ENCODE data around the gene LATS1. TPM values are rescaled to one million over a fixed set of nuclear protein-coding genes. Genes with fewer than 3 reads are reported as not detected.

Gene LATS1
- total and polyA plus RNA-seq, 8 donors = 25.6 to 34.1 (median 32.6) TPM

DNA sequence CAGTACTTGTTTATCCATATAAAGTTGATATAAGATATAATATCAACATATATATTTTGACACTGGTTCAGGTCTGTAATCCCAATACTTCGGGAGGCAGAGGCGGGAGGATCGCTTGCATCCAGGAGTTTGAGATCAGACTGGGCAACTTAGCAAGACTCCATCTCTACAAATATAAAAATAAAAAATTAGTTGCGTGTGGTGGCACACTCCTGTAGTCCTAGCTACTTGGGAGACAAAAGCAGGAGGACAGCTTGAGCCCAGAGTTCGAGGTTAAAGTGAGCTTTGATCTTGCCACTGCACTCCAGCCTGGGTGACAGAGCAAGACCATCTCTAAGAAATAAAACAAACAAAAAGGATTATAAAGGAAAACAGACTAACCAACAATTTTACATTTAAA, 60.5 kb downstream of the LATS1 start:
- intact Hi-C loops (cut with DNase I) = no loop called here
- peaks cover 0 to 38% of the 10 kb centered on the region in 2 donors for H3K36me3 ChIP-seq

DNA sequence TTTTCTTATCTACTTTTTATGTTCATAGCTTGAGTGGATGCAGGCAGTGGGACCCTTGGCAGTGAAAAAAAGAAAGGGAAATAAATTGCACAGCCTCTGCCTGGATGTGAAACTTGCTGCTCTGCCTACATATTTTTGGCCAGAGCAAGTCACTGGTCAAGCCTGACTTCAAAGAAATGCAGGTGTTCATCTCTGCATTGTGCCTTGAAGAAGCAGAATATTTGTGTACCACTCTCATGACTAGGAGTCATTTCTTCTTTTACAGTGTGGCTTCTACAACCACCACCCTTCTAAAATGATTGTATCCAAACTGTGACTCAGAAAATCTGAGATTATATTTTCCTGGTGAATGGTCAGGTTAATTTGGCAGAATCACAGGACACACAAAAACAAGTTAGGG, 66.8 kb downstream of the LATS1 start:
- intact Hi-C loops (cut with DNase I) = no loop called here

More for the DNA sequence above, 60.5 kb downstream of the LATS1 start:
- no peak overlapping the region for H3K4me3 ChIP-seq
- TF ChIP-seq, protein P1, sequence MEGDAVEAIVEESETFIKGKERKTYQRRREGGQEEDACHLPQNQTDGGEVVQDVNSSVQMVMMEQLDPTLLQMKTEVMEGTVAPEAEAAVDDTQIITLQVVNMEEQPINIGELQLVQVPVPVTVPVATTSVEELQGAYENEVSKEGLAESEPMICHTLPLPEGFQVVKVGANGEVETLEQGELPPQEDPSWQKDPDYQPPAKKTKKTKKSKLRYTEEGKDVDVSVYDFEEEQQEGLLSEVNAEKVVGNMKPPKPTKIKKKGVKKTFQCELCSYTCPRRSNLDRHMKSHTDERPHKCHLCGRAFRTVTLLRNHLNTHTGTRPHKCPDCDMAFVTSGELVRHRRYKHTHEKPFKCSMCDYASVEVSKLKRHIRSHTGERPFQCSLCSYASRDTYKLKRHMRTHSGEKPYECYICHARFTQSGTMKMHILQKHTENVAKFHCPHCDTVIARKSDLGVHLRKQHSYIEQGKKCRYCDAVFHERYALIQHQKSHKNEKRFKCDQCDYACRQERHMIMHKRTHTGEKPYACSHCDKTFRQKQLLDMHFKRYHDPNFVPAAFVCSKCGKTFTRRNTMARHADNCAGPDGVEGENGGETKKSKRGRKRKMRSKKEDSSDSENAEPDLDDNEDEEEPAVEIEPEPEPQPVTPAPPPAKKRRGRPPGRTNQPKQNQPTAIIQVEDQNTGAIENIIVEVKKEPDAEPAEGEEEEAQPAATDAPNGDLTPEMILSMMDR (IDR thresholded peaks at IDR 0.05) = no peak
- ATAC-seq (no peak), DNase-seq (no peak)
- H3K9me3 ChIP-seq = no peaks in the 10 kb centered on the region
- no peaks in the 10 kb centered on the region for H3K27me3 ChIP-seq
- H3K4me1 ChIP-seq = no peaks in the 10 kb centered on the region
- H3K27ac ChIP-seq = no peak overlapping the region

DNA sequence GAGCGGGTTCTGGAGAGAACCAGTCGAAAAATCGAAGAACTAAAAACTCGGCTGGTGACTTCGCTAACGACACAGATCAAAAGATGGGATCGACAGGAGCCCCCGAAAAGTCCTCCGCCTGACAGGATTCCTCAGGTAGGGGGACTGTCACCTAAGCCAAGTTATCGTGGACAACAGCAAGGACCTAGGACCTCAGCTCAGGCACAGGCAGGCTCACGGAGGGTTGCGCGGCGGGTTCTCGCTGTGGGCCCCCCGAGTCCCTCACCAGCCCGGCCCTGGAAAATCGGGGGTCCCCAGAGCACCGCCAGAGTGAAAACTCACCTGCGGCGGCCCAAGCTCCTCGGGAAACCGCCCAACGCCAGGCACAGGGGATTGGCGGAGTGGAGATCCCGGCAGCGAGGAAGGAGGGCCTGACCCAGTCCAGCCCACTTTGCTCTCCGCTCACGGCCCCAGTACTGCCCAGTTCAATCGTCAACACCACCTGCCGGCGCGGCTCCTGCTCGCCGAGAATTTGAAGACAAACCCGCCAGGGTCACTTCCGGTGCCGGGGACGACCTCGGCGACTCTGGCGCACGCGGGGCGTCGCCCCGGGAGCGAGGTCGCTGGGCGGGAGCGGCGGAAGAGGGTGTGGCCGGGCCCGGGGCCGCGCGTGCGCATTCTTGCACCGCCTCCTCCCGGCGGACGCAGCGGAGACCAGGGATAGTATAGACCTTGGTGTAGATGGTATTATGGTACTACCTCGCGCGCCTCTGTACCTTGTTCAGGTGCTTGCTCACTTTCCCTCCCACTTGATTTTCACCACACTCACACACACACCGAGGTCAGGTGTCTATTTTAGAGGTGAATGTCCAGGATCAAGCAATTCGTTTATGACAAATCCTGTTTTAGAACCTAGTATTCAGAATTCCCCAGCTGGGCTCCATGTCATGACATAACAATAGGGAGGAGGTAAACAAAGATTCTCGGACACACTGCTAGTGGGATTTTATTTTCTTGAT, 69.5 kb downstream of the LATS1 start, which contains the start of gene KATNA1:
Gene KATNA1, minus strand, starts transcription at position 567 of the 998 bp plus-strand sequence. CDS start 10,167 bp downstream, outside the sequence.
- Histone ChIP-seq H3K9me3 (no peaks in the 10 kb centered on the region), H3K4me3 (peak within 1 kb of the TSS; percentile 92 to 97)
- ATAC-seq = peak; percentile 96

More for the DNA sequence above, 66.8 kb downstream of the LATS1 start:
- no peak overlapping the region for H3K27ac ChIP-seq
- H3K9me3 ChIP-seq = no peaks in the 10 kb centered on the region
- TF ChIP-seq, protein P1 (IDR thresholded peaks at IDR 0.05) = no peak
- peaks cover 0 to 22% of the 10 kb centered on the region in 2 donors for H3K4me1 ChIP-seq
- H3K36me3 ChIP-seq = no peaks in the 10 kb centered on the region
- DNase-seq (no peak), ATAC-seq (no peak)
- H3K27me3 ChIP-seq = no peaks in the 10 kb centered on the region
- H3K4me3 ChIP-seq = no peak overlapping the region

DNA sequence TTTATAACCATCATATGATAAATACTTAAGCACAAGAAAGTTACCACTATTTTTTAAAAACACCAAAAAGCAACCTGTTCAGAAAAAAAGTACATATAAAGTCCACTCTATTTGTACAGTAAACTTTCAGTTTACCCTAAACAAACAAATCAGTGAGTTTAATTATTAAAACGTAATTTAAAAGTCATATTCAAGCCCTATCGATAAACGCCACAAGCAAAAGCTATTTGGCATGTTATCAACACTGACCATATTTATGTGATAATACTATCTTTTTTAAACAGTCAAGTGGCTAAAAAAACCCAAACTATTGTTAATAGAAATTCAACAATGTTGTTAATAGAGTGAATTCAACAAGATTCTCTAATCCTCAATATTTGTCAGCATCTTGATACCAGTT, 71.3 kb downstream of the LATS1 start:
- DNase-seq (no peak), ATAC-seq (no peak)
- Histone ChIP-seq H3K36me3 (no peaks in the 10 kb centered on the region), H3K27me3 (no peaks in the 10 kb centered on the region), H3K9me3 (no peaks in the 10 kb centered on the region), H3K4me1 (peaks cover 0 to 39% of the 10 kb centered on the region in 2 donors), H3K4me3 (peak overlapping the region in 1 of 2 donors; percentile 97), H3K27ac (no peak overlapping the region)
- TF ChIP-seq, protein P1 (IDR thresholded peaks at IDR 0.05) = no peak
- intact Hi-C loops (cut with DNase I) = no loop called here

More for the DNA sequence above, 69.5 kb downstream of the LATS1 start, which contains the start of gene KATNA1:
- TF ChIP-seq, protein P1 (IDR thresholded peaks at IDR 0.05) = no peak
- Histone ChIP-seq H3K4me1 (peaks cover 0 to 33% of the 10 kb centered on the region in 2 donors), H3K27me3 (no peaks in the 10 kb centered on the region), H3K27ac (peak within 1 kb of the TSS; percentile 75 to 86), H3K36me3 (no peaks in the 10 kb centered on the region)
- intact Hi-C loops (cut with DNase I) = no loop called here
- DNase-seq = peak; percentile 79 to 98 (median 90)
